Measurements from ENCODE around the gene MASP2. TPM values are rescaled to one million over a fixed set of nuclear protein-coding genes. Genes with fewer than 3 reads are reported as not detected.
"Not testable (repeated sequence)": the region's sequence is repeated elsewhere in the genome, so short reads cannot be mapped to it uniquely, and the experiment has no call there.

Gene MASP2
- total RNA-seq, 2 experiments from 2014 or later = not detected

DNA sequence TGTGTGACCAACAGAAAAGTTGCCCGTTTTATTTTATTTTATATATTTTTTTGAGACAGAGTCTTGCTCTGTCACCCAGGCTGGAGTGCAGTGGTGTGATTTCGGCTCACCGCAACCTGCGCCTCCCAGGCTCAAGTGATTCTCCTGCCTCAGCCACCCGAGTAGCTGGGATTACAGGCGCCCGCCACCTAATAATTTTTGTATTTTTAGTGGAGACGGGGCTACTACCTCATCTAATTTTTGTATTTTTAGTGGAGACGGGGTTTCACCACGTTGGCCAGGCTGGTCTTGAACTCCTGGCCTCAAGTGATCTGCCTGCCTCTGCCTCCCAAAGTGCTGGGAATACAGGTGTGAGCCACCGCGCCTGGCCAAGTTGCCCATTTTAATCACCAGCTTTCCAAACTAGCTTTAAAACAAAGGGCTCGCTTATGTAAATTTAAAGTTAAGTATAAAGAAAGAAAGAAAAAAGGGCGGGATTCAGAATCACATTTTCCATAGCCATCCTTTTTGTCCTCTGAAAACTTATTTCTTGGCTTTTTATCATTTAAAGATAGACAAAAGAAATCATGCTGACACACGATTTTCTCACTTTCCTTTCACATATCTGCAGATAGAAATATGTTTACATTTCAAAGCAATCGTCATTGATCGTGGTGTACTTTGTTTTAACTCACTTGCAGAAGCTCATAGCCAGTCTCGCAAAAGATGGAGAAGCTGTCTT is 9.9 kb downstream of the MASP2 start:
- H3K9me3 Mint-ChIP-seq (ENCODE audit: low read depth); ATAC-seq; H3K27me3 Mint-ChIP-seq; H3K4me1 Mint-ChIP-seq; H3K27ac Mint-ChIP-seq; DNase-seq; H3K36me3 Mint-ChIP-seq (ENCODE audit: low read depth); H3K4me3 Mint-ChIP-seq: not testable (repeated sequence)
- POLR2A ChIA-PET = interaction anchor here (0.6 to 1.1 kb wide), 3 partner anchors 24 to 609 kb away, joined by 3 to 8 read pairs (median 3); partner anchors contain the start of genes EXOSC10 and TARDBP
- intact Hi-C loops (cut with DNase I, micrococcal nuclease) = loop anchor here (1.0 to 5.0 kb wide), 7 partner anchors 23 to 712 kb away; partner anchors contain the start of genes SRM (in 2 of the 2) and EXOSC10 (in 1 of the 2)
- CTCF ChIA-PET = interaction anchor here (0.5 to 4.1 kb wide), 81 partner anchors 9 to 816 kb away, joined by 3 to 40 read pairs (median 4); partner anchors contain the start of genes C1orf167, CENPS, EXOSC10 and MASP2

DNA sequence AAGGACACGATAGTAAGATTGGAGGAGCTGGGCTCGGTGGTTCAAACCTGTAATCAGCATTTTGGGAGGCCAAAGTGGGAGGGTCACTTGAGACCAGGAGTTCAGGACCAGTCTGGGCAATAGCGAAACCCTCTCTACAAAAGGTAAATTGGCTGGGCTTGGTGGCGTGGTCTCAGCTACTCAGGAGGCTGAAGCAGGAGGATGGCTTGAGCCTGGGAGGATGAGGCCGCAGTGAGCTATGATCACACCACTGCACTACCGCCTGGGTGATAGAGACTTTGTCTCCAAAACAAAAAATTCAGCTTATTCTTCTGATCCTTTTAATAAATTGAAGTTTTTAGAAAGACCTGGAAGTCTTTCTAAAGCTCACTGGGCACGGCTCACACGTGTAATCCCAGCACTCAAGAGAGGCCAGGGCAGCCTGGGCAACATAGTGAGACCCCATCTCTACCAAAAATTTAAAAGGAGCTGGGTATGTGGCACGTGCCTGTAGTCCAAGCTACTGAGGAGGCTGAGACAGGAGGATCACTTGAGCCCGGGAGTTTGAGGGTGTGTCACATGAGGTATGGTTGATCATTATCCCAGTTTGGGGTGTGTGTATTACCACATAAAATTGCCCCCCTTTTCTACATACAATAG is 15.3 kb downstream of the MASP2 start:
- H3K27ac Mint-ChIP-seq = no peak overlapping the region
- H3K4me3 Mint-ChIP-seq = no peak overlapping the region
- no peaks in the 10 kb centered on the region for H3K9me3 Mint-ChIP-seq (ENCODE audit: low read depth)
- no peaks in the 10 kb centered on the region for H3K4me1 Mint-ChIP-seq
- H3K36me3 Mint-ChIP-seq (ENCODE audit: low read depth) = peaks cover 5% of the 10 kb centered on the region
- POLR2A ChIA-PET = interaction anchor here (0.7 to 1.2 kb wide), 2 partner anchors 11 to 19 kb away, joined by 4 to 5 read pairs; partner anchors contain the start of gene TARDBP
- ATAC-seq (no peak), DNase-seq (no peak)
- no peaks in the 10 kb centered on the region for H3K27me3 Mint-ChIP-seq
- intact Hi-C loops (cut with DNase I, micrococcal nuclease) = no loop called here
- CTCF ChIA-PET = interaction anchor here (0.6 to 0.7 kb wide), 3 partner anchors 22 to 612 kb away, joined by 3 read pairs; no protein-coding TSS in a partner anchor

DNA sequence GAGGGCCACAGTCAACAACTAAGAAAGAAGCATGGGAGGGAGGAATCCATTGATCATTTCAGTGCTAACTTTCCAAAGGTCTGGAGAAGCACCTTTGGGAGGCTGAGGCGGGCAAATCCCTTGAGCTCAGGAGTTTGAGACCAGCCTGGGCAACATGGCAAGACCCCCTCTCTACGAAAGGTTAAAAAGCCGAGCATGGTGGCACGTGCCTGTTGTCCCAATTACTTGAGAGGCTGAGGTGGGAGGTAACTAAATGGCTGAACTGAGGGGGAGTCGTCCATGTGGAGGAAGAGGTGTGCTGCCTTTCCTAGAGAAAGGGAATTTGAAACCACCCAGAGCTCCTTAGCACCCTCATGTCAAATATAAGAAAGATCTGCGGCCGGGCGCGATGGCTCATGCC is 16.2 kb downstream of the MASP2 start:
- Mint-ChIP-seq H3K4me3 (no peak overlapping the region), H3K9me3 (ENCODE audit: low read depth) (no peaks in the 10 kb centered on the region), H3K4me1 (no peaks in the 10 kb centered on the region), H3K27ac (no peak overlapping the region), H3K36me3 (ENCODE audit: low read depth) (peaks cover 10% of the 10 kb centered on the region), H3K27me3 (no peaks in the 10 kb centered on the region)
- no peak for DNase-seq
- ATAC-seq = no peak
- intact Hi-C loops (cut with DNase I, micrococcal nuclease) = no loop called here
- ChIA-PET CTCF (interaction anchor here (0.7 kb wide), 1 partner anchor 21 kb away, joined by 3 read pairs; no protein-coding TSS in a partner anchor), POLR2A (no interaction called here)

DNA sequence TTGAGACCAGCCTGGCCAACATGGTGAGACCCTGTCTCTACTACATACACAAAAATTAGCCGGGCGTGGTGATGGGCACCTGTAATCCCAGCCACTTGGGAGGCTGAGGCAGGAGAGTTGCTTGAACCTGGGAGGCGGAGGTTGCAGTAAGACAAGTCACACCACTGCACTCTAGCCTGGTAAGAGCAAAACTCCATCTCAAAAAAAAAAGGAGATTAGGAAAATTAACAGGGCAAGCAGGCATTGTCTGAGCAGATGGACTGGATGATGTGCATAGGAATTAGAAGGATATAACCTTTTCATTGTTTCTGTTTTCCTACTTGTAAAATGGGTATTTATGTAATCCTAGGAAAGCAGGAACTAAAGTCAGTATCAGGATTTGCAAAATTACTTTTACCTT is 19.0 kb downstream of the MASP2 start:
- H3K27ac Mint-ChIP-seq = no peak overlapping the region
- CTCF ChIA-PET = interaction anchor here (1.4 kb wide), 1 partner anchor 33 kb away, joined by 3 read pairs; no protein-coding TSS in a partner anchor
- peaks cover 17% of the 10 kb centered on the region for H3K4me1 Mint-ChIP-seq
- POLR2A ChIA-PET = no interaction called here
- no peaks in the 10 kb centered on the region for H3K9me3 Mint-ChIP-seq (ENCODE audit: low read depth)
- intact Hi-C loops (cut with DNase I, micrococcal nuclease) = no loop called here
- ATAC-seq (no peak), DNase-seq (no peak)
- no peak overlapping the region for H3K4me3 Mint-ChIP-seq
- no peaks in the 10 kb centered on the region for H3K27me3 Mint-ChIP-seq
- H3K36me3 Mint-ChIP-seq (ENCODE audit: low read depth) = peaks cover 33% of the 10 kb centered on the region

DNA sequence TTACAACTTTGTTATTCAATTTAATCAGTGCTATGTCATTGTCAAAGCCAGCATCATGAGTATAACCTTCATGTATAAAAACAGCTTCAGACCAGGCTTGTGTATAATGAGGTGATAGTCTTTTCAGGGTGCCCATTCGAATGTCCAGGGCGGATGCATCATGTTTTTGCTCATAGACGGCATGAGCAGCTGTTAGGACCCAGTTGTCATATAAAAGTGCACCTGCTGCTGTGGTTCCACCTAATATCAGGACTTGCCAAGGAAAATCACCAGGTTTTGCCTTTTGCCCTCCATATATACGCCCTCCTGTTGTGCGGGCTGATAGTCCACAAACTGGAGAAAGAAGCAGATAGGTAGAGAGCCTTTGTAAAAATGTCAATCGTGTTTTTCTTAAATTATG is 19.7 kb downstream of the MASP2 start:
- Mint-ChIP-seq H3K4me3 (no peak overlapping the region), H3K27me3 (no peaks in the 10 kb centered on the region), H3K36me3 (ENCODE audit: low read depth) (peaks cover 38% of the 10 kb centered on the region), H3K4me1 (peaks cover 22% of the 10 kb centered on the region), H3K27ac (no peak overlapping the region), H3K9me3 (ENCODE audit: low read depth) (no peaks in the 10 kb centered on the region)
- DNase-seq = no peak
- ChIA-PET CTCF (interaction anchor here (0.6 to 1.4 kb wide), 3 partner anchors 10 to 34 kb away, joined by 3 to 10 read pairs (median 3); no protein-coding TSS in a partner anchor), POLR2A (no interaction called here)
- intact Hi-C loops (cut with DNase I, micrococcal nuclease) = no loop called here
- no peak for ATAC-seq

DNA sequence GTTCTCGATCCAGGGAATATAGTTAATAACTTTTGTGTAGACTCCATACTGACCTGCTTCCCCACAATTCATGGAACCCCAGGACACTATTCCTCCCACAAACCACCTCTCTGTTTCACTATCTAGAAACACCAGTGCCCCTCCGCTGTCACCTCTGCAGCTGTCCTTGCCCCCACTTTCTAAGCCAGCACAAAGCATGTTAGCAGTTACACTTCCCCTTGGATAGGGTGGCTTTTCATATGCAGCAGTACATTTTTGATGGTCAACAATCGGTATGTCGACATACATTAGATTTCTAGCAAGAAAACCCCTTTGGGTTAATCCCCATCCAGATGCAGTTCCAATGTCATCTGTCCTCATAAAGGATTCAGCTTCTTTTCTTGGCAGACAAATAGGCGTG is 20.1 kb downstream of the MASP2 start:
- no peak overlapping the region for H3K4me3 Mint-ChIP-seq
- DNase-seq (no peak), ATAC-seq (no peak)
- no peaks in the 10 kb centered on the region for H3K27me3 Mint-ChIP-seq
- H3K4me1 Mint-ChIP-seq = peaks cover 22% of the 10 kb centered on the region
- no peak overlapping the region for H3K27ac Mint-ChIP-seq
- CTCF ChIA-PET = interaction anchor here (0.6 to 1.4 kb wide), 3 partner anchors 11 to 34 kb away, joined by 3 to 10 read pairs (median 3); no protein-coding TSS in a partner anchor
- intact Hi-C loops (cut with DNase I, micrococcal nuclease) = no loop called here
- H3K9me3 Mint-ChIP-seq (ENCODE audit: low read depth) = no peaks in the 10 kb centered on the region
- POLR2A ChIA-PET = no interaction called here
- H3K36me3 Mint-ChIP-seq (ENCODE audit: low read depth) = peaks cover 42% of the 10 kb centered on the region

DNA sequence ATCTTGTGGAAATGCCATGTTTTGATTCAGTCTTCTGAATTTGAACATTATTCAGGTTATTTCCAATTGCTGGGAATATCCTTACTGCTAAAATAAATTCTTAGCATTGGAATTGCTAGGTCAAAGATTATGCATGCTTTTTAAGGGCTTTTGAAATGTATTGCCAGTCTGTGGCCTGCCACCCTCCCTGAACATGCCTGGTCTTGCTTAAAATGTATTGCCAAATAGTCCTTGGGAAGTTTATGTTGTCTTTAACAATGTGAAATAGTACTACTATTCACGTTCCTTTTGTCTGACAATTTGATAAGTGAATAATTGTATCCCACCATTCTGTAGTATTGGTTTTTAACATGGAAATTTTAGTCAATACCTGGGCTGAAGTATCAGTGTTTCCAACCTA is 21.0 kb downstream of the MASP2 start:
- intact Hi-C loops (cut with DNase I, micrococcal nuclease) = no loop called here
- no peaks in the 10 kb centered on the region for H3K9me3 Mint-ChIP-seq (ENCODE audit: low read depth)
- POLR2A ChIA-PET = no interaction called here
- H3K36me3 Mint-ChIP-seq (ENCODE audit: low read depth) = peaks cover 51% of the 10 kb centered on the region
- peaks cover 22% of the 10 kb centered on the region for H3K4me1 Mint-ChIP-seq
- H3K27ac Mint-ChIP-seq = peak overlapping the region; percentile 32
- no peak for DNase-seq
- H3K27me3 Mint-ChIP-seq = no peaks in the 10 kb centered on the region
- no peak for ATAC-seq
- CTCF ChIA-PET = interaction anchor here (0.9 kb wide), 1 partner anchor 11 kb away, joined by 6 read pairs; no protein-coding TSS in a partner anchor
- no peak overlapping the region for H3K4me3 Mint-ChIP-seq

DNA sequence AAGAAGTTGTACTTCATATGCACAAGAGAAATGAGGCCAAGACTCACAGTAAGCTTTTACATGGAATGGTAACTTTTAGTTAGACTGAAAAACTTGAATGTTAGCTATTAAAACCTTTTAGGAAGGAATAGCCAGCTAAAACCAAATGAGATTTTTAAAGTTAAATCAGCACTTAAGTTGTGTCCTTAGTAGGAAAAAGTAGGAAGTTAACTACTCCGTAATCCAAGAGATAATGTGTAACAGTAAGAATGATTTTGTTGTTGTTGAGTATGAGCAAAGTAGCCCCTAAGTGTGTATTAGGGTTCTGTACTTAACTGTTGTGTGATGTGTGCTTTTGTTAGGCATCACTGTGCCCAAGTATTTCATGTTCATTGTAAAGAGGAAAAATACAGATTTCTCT is 21.4 kb downstream of the MASP2 start:
- H3K27me3 Mint-ChIP-seq = no peaks in the 10 kb centered on the region
- ATAC-seq (no peak), DNase-seq (no peak)
- peaks cover 22% of the 10 kb centered on the region for H3K4me1 Mint-ChIP-seq
- no peaks in the 10 kb centered on the region for H3K9me3 Mint-ChIP-seq (ENCODE audit: low read depth)
- intact Hi-C loops (cut with DNase I, micrococcal nuclease) = no loop called here
- H3K27ac Mint-ChIP-seq = no peak overlapping the region
- H3K36me3 Mint-ChIP-seq (ENCODE audit: low read depth) = peaks cover 54% of the 10 kb centered on the region
- CTCF ChIA-PET = interaction anchor here (0.9 kb wide), 1 partner anchor 11 kb away, joined by 6 read pairs; no protein-coding TSS in a partner anchor
- POLR2A ChIA-PET = no interaction called here
- no peak overlapping the region for H3K4me3 Mint-ChIP-seq

DNA sequence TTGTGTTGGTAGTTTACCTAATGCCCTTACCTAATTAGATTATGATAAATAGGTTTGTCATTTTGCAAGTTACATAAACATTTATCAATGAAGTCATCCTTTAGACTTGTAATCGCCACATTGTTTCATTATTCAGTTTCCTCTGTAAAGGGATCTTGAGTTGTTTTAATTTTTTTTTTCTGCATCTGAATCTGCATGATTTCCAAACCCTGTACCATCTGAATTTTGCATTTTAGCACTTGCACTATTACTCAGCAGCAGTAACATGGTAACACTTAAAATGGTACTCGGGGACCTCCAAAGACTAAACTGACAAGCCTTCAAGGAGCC is 22.2 kb downstream of the MASP2 start:
- CTCF ChIA-PET = interaction anchor here (0.7 kb wide), 1 partner anchor 13 kb away, joined by 3 read pairs; no protein-coding TSS in a partner anchor
- H3K36me3 Mint-ChIP-seq (ENCODE audit: low read depth) = peaks cover 58% of the 10 kb centered on the region
- DNase-seq = no peak

DNA sequence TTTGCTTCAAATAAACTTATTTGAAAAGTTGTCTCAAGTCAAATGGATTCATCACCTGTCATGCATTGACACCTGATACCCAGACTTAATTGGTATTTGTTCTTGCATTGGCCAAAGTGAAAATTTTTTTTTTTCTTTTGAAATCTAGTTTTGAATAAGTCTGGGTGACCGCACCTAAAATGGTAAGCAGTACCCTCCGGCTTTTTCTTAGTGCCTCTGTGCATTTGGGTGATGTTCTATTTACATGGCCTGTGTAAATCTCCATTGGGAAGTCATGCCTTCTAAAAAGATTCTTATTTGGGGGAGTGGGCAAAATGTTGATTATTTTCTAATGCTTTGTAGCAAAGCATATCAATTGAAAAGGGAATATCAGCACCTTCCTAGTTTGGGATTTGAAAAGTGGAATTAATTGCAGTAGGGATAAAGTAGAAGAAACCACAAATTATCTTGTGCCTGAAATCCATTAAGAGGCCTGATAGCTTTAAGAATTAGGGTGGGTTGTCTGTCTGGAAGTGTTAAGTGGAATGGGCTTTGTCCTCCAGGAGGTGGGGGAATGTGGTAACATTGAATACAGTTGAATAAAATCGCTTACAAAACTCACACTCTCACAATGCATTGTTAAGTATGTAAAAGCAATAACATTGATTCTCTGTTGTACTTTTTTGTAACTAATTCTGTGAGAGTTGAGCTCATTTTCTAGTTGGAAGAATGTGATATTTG is 22.7 kb downstream of the MASP2 start:
- Mint-ChIP-seq H3K4me3 (no peak overlapping the region), H3K36me3 (ENCODE audit: low read depth) (peaks cover 60% of the 10 kb centered on the region)
- no peak for ATAC-seq

More for the DNA sequence above, 22.2 kb downstream of the MASP2 start:
- Mint-ChIP-seq H3K9me3 (ENCODE audit: low read depth) (no peaks in the 10 kb centered on the region), H3K27me3 (no peaks in the 10 kb centered on the region), H3K27ac (peak overlapping the region; percentile 27), H3K4me3 (no peak overlapping the region), H3K4me1 (peaks cover 22% of the 10 kb centered on the region)
- intact Hi-C loops (cut with DNase I, micrococcal nuclease) = no loop called here
- ATAC-seq = no peak
- POLR2A ChIA-PET = interaction anchor here (0.6 kb wide), 1 partner anchor 75 kb away, joined by 10 read pairs; the partner anchor contains the start of gene EXOSC10

DNA sequence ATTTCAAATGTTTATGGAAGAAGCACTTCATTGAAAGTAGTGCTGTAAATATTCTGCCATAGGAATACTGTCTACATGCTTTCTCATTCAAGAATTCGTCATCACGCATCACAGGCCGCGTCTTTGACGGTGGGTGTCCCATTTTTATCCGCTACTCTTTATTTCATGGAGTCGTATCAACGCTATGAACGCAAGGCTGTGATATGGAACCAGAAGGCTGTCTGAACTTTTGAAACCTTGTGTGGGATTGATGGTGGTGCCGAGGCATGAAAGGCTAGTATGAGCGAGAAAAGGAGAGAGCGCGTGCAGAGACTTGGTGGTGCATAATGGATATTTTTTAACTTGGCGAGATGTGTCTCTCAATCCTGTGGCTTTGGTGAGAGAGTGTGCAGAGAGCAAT is 23.8 kb downstream of the MASP2 start:
- peak overlapping the region; percentile 5 for H3K27ac Mint-ChIP-seq
- ATAC-seq (no peak), DNase-seq (no peak)
- no peak overlapping the region for H3K4me3 Mint-ChIP-seq
- POLR2A ChIA-PET = no interaction called here
- no peaks in the 10 kb centered on the region for H3K9me3 Mint-ChIP-seq (ENCODE audit: low read depth)
- H3K4me1 Mint-ChIP-seq = peaks cover 27% of the 10 kb centered on the region
- intact Hi-C loops (cut with DNase I, micrococcal nuclease) = no loop called here
- no peaks in the 10 kb centered on the region for H3K27me3 Mint-ChIP-seq
- H3K36me3 Mint-ChIP-seq (ENCODE audit: low read depth) = peaks cover 70% of the 10 kb centered on the region
- CTCF ChIA-PET = interaction anchor here (1.2 to 2.2 kb wide), 3 partner anchors 14 to 260 kb away, joined by 4 to 11 read pairs (median 6); no protein-coding TSS in a partner anchor

More for the DNA sequence above, 22.7 kb downstream of the MASP2 start:
- H3K27me3 Mint-ChIP-seq = no peaks in the 10 kb centered on the region
- peaks cover 22% of the 10 kb centered on the region for H3K4me1 Mint-ChIP-seq
- CTCF ChIA-PET = interaction anchor here (0.6 to 1.3 kb wide), 4 partner anchors 12 to 259 kb away, joined by 3 to 6 read pairs (median 4); no protein-coding TSS in a partner anchor
- DNase-seq = no peak
- H3K27ac Mint-ChIP-seq = peak overlapping the region; percentile 27
- intact Hi-C loops (cut with DNase I, micrococcal nuclease) = no loop called here
- POLR2A ChIA-PET = interaction anchor here (0.6 kb wide), 1 partner anchor 76 kb away, joined by 10 read pairs; the partner anchor contains the start of gene EXOSC10
- H3K9me3 Mint-ChIP-seq (ENCODE audit: low read depth) = no peaks in the 10 kb centered on the region

Data from activated CD4-positive, alpha-beta T cell treated with anti-CD3 and anti-CD28 coated beads for 36 hours (primary cell).